SIG-M5 treated with dmso at 0.1 percent for 504 hours (cell line): ENCODE results near the gene GABRR2.
A peak's percentile ranks its signal among the peaks of the same experiment; 100 is the strongest.
"Not testable (repeated sequence)": the region's sequence is repeated elsewhere in the genome, so short reads cannot be mapped to it uniquely, and the experiment has no call there.

Experiments used
- DNase-seq: peaks from one replicate; lab custom pipeline; 2025; ENCODE audit not compliant: unreplicated experiment; lab: John Stamatoyannopoulos, UW

Gene GABRR2

DNA sequence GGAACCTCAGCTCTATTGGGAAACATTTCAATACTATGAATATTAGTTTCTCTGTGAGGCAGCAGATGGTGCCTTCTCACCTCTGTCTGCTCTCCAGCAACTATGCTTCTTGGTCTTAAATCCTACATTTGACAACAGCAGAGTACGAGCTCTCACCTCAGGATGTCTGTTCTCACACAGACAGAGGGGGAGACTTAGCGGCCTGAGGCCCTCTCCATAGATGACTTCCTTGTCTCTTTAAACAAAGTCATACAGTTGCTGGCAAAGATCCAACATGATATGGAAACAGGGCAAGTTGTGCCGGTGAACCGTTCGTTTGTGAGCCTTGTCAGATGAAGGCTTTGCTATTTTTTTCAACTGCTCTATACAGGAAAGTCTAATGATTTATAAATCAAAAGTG lies 54.3 kb downstream of the GABRR2 start:
- peak; percentile 30 for DNase-seq

DNA sequence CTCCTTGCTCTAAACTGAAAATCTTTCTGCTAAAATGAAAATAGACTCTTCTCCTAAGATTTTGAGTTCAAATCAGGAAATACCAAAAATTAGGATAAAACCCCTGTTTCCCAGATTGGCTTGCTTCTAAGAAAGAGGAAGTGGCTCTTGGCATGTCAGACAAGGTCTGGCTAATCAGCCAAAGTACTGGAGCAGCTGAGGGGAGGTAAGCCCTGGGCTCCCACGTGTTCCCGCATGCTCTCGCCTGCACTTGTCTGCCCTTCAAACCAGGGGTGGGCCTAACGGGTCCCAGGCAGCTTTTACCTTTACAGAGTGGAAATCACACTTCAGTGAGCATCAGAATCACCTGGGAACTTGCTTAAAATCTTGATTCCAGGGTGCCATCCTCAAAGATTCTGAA lies 54.8 kb downstream of the GABRR2 start:
- peak; percentile 54 for DNase-seq

DNA sequence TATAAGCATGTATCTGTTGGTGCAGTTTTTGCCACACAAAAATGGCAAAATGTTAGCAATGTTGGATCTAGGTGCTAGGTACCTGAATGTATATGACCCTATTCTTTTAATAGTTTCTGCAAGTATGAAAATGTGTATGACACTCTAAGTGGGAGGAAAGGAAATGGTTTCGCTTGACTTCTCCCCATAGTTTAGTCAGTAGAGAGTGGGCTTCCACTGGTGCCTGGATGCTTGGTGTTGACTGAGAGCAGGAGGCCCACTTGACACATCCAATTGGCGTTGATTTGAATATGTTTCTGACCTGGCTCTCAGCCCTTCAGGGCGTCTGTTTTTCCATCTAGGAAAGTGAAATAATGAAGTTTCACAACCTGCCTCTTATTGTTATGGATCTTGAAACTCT lies 56.2 kb downstream of the GABRR2 start:
- no peak for DNase-seq

DNA sequence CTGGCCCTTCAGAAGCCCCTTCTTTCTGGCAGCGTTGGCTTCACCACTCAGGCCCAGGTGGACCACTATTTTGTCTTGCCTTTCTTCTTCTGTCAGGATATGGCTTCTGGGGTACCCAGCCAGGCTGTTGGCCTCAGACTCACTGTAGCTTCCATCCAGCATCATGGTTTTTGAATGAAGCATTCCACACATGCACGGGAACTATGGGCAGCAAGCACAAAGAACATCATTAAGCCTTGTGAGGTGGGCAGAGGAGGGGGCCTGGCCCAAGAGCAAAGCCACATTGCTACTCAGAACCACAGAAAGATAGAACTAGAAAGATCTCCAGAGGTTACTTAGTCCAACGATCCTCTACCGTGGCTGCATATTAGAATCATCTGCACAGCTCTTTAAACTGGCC lies 57.3 kb downstream of the GABRR2 start:
- DNase-seq = no peak

DNA sequence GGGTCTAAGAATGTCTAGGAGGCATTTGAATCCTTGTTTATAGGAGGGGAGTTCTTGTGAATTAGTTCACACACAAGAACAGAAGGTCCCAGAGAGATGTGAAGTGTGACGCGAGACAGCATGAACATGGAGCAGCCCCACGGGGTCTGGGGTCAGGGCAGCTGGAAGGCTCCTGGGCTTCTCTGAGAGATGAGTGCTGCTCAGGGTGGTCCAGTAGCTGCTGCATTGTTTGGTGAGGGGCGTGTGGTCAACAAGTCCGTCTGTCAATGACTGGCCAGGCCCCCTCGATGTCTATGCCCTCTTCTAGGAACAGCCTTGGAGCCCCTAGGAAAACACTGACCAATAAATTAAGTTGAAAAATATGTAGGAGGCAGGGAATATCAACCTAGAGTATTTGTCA lies 57.8 kb downstream of the GABRR2 start:
- no peak for DNase-seq

DNA sequence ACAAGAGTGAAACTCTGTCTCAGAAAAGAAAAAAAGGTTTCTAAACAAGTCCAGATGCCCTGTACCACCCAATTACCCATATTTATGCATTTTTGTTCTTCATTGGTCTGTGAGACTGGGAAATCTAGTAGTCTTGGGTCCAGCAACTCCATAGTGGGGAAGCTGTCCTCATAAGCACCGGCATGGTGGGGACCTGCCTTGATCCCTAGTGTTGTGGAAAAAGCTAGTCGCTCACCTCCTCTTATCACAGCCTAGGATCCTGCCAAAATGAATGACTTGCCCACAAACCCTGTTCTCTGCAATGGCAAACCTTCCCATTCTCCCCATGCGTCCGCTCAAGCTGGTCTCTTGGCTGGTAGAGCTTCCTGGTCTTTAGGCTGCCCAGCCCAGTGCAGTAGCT lies 59.7 kb downstream of the GABRR2 start:
- DNase-seq = no peak

DNA sequence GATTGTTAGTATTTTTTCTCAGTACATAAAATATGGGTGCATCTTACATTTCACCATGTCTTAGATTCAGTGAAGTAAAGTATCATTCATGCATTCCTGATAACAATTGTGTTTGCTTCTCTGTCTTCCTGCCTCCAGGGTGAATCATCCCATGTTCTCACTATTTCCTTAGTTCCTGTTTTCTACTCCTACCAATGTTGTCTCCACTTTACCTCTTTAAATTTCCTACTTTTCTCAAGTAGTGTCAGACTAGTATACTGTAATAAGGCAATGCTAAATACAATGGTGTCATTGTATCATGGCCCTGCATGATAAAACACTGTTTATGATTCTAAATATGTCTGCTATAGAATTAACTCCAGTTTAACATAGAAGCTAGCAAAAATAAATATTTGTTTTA lies 60.5 kb downstream of the GABRR2 start:
- no peak for DNase-seq

DNA sequence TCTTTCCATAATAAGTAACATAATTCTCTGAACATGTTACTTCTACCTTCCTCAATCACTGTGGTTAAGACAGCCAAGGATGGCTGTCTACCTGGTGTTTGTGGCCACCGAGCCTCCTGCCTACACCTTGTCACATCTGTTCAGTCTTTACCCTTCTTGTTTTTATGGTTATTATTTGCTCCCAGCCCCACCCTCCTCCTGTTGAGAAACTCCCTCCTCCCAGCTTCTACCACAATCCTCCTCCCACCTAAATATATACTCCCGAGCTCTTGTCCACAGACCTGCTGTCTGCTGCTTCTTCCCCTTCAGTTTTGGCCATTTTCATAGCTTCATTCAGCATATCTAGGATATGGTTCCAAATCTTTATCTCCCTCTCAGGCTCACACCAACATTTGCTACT lies 62.2 kb downstream of the GABRR2 start:
- peak; percentile 11 for DNase-seq

DNA sequence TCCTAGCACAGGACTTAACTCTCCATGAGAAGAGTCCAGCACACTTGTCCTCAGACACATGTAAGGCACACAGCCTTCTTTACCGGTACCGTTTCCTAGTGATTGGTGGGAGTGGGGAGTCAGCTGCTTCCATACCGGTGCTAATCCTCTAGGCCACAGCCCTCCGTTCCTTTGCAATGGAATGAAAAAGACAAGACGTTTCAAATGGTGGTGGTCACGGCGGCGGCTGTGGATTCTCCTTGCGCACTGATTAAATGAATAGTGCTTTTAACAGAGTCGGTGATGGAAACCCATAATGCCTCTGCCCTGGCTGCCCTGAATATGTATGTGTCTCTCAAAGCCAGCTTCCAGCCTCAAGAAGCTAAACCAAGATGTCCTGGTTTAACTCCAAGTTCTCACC lies 63.1 kb downstream of the GABRR2 start:
- DNase-seq = no peak

DNA sequence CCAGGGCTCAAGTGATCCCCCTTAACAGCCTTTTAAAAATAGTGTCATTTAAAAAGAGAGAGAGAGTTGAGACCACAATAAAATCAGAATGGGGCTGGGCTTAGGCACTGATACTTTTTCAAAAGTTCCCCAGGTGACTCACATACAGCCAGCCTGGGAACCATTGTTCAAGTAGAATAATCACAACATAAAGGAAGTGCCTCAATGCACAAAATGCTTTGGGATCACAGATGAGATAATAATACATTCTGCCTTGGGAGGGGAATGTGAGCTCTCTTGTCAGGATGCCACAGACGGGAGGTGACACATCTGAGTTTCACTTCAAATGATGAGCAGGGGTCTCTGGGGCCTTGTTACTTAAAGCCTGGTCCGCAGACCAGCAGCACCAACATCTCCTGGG lies 63.9 kb downstream of the GABRR2 start:
- no peak for DNase-seq

DNA sequence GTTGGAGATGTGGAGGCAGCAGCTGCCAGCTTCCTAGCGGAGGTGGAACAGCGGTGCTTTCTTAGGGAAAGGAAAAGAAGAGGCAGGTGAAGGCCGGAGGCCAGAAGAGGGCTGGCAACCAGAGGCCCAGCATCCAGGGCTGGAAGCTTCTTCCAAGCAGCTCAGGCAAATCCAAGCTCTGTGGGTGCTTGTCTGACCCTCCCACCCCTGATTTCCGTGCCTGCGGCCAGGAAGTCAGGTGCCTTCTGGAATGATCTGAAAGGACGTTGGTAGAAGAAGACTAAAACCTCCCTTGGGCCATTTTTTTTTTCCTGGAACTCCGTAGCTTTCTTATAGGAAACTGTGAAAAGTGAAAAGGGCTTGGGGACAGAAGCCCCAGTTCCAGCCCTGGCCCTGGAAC lies 64.9 kb downstream of the GABRR2 start:
- DNase-seq = no peak

DNA sequence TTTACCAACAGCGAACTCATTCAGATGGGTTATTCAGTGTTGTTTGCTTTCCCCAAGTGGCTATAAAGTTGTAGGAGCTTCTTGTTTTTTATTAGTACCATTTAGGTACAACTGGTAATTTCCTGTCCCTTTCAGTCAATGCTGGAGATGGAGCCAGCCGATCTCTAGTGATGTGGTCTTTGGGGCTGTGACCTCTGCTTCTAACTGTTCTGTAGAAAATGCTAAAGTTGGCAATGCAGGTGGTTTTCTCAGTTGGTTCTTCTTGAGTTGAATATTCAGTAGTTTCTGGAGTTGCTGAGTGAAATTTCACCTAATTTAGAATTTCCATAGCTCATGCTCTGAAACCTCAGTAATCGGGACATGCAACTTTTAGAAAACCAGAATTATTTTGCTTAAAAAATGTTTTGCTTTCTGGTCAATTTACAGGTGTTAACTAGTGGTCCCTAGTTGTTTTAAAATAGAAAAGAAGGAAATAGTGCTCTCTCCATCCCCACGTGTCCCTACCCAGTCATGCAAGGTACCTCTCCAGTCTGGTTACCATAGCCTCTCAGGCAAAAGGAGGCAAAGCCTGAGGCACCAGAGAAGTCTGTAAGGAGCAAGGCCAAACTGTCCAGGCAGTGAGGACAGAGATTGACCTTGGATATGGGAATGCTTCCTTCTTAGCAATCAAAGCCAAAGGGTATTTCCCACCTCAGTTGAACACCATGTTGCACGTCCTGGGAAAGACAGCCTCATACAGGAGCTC lies 70.7 kb downstream of the GABRR2 start:
- no peak for DNase-seq

DNA sequence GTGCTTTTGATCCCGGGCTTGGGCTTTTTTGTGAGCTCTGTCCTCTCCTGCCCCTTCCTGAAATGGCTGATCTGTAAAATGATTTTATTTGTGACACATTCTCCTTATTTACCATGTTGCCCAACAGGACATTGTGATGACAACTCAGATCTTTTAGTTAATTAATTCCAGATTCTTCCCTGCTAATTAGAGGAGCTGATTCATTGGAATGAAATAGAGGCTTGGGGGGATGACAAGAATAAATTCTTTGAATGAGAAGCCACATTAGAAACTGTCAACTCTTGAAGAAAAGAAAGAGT lies 71.8 kb downstream of the GABRR2 start:
- DNase-seq = no peak

DNA sequence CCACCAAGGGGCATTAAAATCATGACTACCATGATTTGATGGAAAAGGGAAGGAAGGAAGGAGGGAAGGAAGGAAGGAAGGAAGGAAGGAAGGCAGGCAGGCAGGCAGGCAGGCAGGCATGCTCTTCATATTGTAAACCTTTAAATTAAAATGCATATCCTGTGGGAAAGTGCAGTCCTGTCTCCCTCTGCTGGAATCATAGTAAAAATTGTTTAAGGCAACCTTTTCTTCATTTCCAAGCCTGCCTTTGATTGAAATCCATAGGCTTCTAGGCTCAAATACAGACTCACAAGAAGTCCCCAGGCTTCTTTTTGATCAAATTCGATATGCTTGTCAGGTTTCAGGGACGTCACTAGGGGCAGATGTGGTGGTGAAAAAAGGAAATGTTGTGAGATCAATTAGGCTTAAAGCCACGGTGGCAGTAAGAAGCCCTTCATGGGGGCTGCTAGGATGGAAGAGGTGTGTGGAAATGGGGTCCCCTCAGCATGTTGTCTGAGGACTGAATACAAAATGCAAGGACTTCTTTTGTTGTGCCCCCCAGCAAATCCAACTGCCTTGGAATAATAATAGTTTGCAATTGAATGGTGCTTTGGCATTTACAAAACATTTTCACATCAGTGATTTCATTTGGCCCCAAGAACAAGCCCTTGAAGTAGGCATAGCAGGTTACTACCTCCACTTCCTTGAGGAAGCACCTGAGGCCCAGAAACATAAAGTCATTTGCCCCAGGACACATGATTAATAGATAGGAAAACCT lies 72.3 kb downstream of the GABRR2 start:
- peak; percentile 52 for DNase-seq

DNA sequence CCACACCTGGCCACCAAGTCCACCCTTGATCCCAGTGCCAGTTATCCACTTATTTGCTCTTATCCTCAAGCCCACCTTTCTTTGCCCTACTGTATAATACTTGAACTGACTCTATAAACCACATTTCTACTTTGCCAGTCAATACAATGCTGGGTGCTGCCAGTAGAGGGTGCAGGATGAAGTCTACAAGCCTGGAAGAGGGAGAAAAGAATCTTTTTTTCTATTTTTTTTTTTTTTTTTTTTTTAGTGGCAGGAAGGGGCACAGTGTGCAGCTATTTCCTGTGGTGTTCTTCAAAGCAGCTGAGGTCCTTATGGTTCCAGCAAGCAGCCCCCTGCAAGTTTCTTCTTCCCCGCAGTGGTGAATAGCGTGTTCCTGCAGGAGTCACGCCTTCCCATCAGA lies 75.8 kb downstream of the GABRR2 start:
- peak; percentile 11 for DNase-seq

DNA sequence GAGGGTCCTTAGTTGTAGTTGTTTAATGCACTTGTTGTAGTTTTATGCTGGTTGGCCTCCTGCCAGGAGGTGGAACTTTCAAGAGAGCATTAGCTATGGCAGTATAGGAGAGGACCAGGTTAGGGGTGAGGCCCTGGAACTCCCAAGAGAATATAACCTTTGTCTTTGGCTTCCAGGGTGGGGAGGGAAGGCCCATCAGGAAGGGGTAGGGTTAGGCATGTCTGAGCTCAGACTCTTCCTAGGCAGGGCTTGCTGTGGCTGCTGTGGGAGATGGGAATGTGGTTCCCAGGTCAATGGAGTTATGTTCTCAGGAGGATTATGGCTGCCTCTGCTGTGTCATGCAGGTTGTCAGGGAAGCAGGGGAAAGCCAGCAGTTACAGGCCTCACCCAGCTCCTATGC lies 77.9 kb downstream of the GABRR2 start:
- DNase-seq = no peak

DNA sequence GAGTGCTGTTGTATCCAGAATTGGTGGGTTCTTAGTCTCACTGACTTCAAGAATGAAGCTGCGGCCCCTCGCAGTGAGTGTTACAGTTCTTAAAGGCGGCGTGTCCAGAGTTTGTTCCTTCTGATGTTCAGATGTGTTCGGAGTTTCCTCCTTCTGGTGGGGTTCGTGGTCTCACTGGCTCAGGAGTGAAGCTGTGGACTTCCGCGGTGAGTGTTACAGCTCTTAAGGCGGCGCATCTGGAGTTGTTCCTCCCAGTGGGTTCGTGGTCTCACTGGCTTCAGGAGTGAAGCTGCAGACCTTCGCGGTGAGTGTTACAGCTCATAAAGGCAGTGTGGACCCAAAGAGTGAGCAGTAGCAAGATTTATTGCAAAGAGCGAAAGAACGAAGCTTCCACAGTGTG lies 81.5 kb downstream of the GABRR2 start:
- DNase-seq = not testable (repeated sequence)

DNA sequence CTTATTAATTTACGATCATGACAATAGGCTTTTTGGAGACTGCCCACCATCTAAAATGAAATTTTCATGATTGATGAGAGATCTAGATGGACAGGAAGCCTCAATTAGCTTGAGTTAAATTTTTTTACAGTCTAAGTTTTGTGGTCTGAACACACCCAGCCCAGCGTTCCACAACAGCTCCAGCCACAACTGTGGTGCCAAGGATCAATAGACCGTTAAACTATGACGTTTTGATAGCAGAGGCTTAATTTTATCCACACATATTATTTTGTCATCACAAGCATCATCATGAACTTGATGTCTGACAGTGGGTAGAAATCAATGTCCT lies 92.4 kb downstream of the GABRR2 start:
- no peak for DNase-seq

DNA sequence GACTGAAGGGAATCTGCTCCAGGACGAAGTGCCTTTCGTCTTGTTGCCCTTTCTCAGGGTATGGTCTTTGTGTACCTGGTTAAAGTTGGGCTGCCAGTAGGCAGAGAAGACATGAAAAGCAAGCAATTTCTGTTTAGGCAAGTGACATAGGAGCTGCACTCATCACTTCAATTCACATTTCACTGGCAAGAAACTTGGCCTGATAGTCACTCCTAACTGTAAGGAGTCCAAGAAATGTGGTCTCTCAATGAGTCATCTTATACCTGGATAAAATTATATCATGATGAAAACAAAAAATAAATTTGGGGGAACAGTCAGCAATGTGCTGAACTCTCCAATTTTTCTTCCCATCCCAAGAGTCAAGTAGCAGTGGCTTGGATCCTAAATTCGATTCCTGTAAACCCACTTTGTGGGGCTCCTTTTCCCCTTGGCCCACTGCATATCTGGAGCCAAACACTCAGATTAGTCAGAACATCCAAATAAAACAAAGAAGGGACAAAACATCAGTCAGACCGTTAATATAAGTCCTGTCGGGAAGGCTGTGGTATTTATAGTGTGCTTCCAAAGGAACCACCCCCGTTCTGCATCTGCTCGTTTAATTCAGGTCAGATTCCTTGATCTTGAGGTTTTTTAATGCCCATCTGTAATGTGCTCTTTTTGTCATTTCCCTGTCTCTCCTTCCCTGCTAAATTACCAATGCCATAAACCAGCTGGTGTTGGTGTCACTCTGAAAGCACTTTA lies 93.0 kb downstream of the GABRR2 start:
- no peak for DNase-seq

DNA sequence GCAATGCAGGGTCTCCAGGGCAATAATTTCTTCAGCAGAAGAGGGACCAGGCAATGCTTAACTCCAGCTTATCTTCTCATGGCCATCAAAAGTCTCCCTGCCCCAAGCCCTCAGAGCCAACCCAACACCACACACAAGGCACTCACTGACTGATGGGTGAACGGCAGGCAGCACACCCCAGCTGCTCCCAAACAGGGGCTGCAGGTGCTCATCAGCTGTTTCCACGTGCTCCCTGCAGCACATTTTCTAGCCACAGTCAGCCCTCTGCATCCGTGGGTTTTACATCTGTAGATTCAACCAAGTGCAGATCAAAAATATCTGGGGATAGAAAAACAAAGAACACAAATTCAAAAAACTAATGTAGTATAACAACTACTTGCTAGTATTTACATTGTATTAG lies 94.0 kb downstream of the GABRR2 start:
- no peak for DNase-seq

DNA sequence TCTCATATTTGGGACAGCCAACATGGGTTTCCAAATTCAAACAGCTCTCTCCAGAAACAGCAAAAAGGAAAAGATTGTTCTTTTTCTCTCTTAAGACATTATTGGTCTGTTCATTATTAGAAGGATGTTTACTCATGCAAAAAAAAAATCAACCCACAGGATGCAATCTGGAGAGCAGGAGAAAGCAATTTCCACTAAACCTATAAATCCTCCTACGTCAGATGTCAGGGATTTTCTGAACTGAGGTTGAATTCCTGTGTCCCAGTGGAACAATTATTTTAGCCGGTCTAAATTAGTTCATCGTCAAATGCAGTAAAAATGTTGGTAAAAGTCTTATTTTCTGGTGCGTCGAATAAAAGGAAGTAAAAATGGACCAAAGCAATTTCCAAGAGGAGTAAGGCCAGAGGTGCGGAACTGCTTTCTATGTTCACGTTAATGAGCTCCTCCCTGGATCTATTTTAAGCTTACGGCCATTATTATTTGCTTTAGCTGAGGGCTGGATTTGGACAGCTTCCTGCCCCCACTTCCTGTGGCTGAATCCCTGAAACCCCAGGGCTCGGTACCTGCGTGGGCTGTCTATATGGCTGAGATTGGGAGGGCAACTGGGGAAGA lies 97.7 kb downstream of the GABRR2 start, which contains the start of gene GABRR1:
Gene GABRR1, minus strand, starts transcription at position 60 of the 612 bp plus-strand sequence. Its CDS starts 36 bp downstream, at position 24.
- no peak for DNase-seq

DNA sequence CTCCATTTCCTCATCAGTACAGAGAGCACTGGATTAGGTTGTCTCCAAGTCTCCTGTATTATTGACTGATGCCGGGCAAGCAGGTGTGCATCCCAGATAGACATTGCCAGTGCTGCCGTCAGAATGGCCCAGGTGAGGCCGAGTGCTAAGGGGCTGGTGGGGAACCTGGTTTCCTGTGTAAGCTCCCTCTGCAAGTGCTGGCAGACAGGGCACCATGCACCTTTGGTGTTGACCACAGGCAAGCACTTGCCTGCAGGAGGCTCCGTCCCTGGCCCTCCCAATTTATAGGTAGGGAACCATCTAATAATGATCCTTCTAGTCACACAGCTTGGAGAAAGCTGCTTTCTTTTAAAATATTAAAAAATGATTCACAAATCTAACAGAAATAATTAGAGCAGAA lies 98.7 kb downstream of the GABRR2 start:
- no peak for DNase-seq
